ENCODE measurements around the gene AUTS2. TPM values are rescaled to one million over a fixed set of nuclear protein-coding genes. Genes with fewer than 3 reads are reported as not detected.

AUTS2 gene
- total RNA-seq, 1 experiment from 2014 or later: 50.0 TPM

DNA sequence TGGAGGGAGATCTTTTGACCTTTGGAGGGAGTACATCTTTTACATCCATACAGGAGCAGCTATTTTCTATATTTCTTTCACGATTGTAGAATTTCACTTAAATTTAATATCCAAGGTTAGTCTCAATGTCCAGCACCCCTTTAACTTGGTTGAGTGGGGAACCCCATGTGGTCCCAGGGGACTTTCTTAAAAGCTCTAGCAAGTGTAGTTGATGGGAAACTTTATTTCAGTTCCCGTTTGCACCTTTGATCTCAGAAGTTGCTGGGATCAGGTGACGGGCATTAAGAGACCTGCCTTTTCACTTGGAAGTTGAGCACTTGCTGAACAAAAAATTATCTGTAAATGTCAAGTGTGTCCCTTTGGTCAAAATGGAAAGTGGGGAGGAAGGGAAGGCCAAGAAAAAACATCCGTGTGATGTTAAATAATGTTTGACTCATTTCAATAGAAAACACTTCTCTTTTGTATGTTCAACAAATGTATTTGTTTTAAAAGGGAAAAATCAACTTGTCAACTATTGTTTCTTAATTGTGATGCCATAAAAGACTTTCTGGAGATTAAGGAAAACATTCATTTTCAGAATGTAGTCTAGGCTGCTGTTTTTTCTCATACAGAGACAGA is 1163.5 kb downstream of the AUTS2 start:
- CTCF ChIA-PET: no interaction called here
- H3K4me3 Mint-ChIP-seq: no peak overlapping the region
- POLR2A ChIA-PET: no interaction called here
- no peak for TF ChIP-seq ATF1 (CRISPR knock-in tag; IDR thresholded peaks at IDR 0.05)
- TF ChIP-seq, protein P1, sequence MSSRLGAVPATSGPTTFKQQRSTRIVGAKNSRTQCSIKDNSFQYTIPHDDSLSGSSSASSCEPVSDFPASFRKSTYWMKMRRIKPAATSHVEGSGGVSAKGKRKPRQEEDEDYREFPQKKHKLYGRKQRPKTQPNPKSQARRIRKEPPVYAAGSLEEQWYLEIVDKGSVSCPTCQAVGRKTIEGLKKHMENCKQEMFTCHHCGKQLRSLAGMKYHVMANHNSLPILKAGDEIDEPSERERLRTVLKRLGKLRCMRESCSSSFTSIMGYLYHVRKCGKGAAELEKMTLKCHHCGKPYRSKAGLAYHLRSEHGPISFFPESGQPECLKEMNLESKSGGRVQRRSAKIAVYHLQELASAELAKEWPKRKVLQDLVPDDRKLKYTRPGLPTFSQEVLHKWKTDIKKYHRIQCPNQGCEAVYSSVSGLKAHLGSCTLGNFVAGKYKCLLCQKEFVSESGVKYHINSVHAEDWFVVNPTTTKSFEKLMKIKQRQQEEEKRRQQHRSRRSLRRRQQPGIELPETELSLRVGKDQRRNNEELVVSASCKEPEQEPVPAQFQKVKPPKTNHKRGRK (CRISPR knock-in tag; IDR thresholded peaks at IDR 0.05; ENCODE audit: borderline replicate concordance): no peak
- TF ChIP-seq JUN (CRISPR knock-in tag; IDR thresholded peaks at IDR 0.05): no peak
- TF ChIP-seq, protein P2, sequence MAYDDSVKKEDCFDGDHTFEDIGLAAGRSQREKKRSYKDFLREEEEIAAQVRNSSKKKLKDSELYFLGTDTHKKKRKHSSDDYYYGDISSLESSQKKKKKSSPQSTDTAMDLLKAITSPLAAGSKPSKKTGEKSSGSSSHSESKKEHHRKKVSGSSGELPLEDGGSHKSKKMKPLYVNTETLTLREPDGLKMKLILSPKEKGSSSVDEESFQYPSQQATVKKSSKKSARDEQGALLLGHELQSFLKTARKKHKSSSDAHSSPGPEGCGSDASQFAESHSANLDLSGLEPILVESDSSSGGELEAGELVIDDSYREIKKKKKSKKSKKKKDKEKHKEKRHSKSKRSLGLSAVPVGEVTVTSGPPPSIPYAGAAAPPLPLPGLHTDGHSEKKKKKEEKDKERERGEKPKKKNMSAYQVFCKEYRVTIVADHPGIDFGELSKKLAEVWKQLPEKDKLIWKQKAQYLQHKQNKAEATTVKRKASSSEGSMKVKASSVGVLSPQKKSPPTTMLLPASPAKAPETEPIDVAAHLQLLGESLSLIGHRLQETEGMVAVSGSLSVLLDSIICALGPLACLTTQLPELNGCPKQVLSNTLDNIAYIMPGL (CRISPR knock-in tag; IDR thresholded peaks at IDR 0.05): no peak
- TF ChIP-seq SMAD4 (CRISPR knock-in tag; IDR thresholded peaks at IDR 0.05): no peak
- TF ChIP-seq, protein P3, sequence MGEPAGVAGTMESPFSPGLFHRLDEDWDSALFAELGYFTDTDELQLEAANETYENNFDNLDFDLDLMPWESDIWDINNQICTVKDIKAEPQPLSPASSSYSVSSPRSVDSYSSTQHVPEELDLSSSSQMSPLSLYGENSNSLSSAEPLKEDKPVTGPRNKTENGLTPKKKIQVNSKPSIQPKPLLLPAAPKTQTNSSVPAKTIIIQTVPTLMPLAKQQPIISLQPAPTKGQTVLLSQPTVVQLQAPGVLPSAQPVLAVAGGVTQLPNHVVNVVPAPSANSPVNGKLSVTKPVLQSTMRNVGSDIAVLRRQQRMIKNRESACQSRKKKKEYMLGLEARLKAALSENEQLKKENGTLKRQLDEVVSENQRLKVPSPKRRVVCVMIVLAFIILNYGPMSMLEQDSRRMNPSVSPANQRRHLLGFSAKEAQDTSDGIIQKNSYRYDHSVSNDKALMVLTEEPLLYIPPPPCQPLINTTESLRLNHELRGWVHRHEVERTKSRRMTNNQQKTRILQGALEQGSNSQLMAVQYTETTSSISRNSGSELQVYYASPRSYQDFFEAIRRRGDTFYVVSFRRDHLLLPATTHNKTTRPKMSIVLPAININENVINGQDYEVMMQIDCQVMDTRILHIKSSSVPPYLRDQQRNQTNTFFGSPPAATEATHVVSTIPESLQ (CRISPR knock-in tag; IDR thresholded peaks at IDR 0.05): no peak
- TF ChIP-seq CBFB (CRISPR knock-in tag; IDR thresholded peaks at IDR 0.05; ENCODE audit: low read depth): no peak
- no peak for TF ChIP-seq ESRRA (CRISPR knock-in tag; IDR thresholded peaks at IDR 0.05; ENCODE audit: borderline replicate concordance)
- TF ChIP-seq, protein P4, sequence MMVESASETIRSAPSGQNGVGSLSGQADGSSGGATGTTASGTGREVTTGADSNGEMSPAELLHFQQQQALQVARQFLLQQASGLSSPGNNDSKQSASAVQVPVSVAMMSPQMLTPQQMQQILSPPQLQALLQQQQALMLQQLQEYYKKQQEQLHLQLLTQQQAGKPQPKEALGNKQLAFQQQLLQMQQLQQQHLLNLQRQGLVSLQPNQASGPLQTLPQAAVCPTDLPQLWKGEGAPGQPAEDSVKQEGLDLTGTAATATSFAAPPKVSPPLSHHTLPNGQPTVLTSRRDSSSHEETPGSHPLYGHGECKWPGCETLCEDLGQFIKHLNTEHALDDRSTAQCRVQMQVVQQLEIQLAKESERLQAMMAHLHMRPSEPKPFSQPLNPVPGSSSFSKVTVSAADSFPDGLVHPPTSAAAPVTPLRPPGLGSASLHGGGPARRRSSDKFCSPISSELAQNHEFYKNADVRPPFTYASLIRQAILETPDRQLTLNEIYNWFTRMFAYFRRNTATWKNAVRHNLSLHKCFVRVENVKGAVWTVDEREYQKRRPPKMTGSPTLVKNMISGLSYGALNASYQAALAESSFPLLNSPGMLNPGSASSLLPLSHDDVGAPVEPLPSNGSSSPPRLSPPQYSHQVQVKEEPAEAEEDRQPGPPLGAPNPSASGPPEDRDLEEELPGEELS (CRISPR knock-in tag; IDR thresholded peaks at IDR 0.05): no peak
- TF ChIP-seq ZNF232 (CRISPR knock-in tag; IDR thresholded peaks at IDR 0.05): no peak
- TF ChIP-seq TCF7 (CRISPR knock-in tag; IDR thresholded peaks at IDR 0.05; ENCODE audit: low read depth): no peak
- no peak for TF ChIP-seq NR1H2 (CRISPR knock-in tag; IDR thresholded peaks at IDR 0.05)
- TF ChIP-seq, protein P5, sequence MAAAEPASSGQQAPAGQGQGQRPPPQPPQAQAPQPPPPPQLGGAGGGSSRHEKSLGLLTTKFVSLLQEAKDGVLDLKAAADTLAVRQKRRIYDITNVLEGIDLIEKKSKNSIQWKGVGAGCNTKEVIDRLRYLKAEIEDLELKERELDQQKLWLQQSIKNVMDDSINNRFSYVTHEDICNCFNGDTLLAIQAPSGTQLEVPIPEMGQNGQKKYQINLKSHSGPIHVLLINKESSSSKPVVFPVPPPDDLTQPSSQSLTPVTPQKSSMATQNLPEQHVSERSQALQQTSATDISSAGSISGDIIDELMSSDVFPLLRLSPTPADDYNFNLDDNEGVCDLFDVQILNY (CRISPR knock-in tag; IDR thresholded peaks at IDR 0.05): no peak
- TF ChIP-seq, protein P6, sequence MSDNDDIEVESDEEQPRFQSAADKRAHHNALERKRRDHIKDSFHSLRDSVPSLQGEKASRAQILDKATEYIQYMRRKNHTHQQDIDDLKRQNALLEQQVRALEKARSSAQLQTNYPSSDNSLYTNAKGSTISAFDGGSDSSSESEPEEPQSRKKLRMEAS (CRISPR knock-in tag; IDR thresholded peaks at IDR 0.05): no peak
- TF ChIP-seq, protein P7, sequence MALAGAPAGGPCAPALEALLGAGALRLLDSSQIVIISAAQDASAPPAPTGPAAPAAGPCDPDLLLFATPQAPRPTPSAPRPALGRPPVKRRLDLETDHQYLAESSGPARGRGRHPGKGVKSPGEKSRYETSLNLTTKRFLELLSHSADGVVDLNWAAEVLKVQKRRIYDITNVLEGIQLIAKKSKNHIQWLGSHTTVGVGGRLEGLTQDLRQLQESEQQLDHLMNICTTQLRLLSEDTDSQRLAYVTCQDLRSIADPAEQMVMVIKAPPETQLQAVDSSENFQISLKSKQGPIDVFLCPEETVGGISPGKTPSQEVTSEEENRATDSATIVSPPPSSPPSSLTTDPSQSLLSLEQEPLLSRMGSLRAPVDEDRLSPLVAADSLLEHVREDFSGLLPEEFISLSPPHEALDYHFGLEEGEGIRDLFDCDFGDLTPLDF (CRISPR knock-in tag; IDR thresholded peaks at IDR 0.05): no peak
- TF ChIP-seq PRRX2 (CRISPR knock-in tag; IDR thresholded peaks at IDR 0.05): no peak
- TF ChIP-seq, protein P8, sequence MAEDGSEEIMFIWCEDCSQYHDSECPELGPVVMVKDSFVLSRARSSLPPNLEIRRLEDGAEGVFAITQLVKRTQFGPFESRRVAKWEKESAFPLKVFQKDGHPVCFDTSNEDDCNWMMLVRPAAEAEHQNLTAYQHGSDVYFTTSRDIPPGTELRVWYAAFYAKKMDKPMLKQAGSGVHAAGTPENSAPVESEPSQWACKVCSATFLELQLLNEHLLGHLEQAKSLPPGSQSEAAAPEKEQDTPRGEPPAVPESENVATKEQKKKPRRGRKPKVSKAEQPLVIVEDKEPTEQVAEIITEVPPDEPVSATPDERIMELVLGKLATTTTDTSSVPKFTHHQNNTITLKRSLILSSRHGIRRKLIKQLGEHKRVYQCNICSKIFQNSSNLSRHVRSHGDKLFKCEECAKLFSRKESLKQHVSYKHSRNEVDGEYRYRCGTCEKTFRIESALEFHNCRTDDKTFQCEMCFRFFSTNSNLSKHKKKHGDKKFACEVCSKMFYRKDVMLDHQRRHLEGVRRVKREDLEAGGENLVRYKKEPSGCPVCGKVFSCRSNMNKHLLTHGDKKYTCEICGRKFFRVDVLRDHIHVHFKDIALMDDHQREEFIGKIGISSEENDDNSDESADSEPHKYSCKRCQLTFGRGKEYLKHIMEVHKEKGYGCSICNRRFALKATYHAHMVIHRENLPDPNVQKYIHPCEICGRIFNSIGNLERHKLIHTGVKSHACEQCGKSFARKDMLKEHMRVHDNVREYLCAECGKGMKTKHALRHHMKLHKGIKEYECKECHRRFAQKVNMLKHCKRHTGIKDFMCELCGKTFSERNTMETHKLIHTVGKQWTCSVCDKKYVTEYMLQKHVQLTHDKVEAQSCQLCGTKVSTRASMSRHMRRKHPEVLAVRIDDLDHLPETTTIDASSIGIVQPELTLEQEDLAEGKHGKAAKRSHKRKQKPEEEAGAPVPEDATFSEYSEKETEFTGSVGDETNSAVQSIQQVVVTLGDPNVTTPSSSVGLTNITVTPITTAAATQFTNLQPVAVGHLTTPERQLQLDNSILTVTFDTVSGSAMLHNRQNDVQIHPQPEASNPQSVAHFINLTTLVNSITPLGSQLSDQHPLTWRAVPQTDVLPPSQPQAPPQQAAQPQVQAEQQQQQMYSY (CRISPR knock-in tag; IDR thresholded peaks at IDR 0.05): no peak
- TF ChIP-seq, protein P9, sequence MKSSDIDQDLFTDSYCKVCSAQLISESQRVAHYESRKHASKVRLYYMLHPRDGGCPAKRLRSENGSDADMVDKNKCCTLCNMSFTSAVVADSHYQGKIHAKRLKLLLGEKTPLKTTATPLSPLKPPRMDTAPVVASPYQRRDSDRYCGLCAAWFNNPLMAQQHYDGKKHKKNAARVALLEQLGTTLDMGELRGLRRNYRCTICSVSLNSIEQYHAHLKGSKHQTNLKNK (CRISPR knock-in tag; IDR thresholded peaks at IDR 0.05): no peak
- no peak for TF ChIP-seq MYBL2 (CRISPR knock-in tag; IDR thresholded peaks at IDR 0.05)
- peaks cover 48% of the 10 kb centered on the region for H3K4me1 Mint-ChIP-seq
- no peaks in the 10 kb centered on the region for H3K9me3 Mint-ChIP-seq
- no peak overlapping the region for H3K27ac Mint-ChIP-seq
- DNase-seq (ENCODE audit: low spot score) (no peak), ATAC-seq (no peak)
- H3K27me3 Mint-ChIP-seq (ENCODE audit: low read depth): no peaks in the 10 kb centered on the region
- H3K36me3 Mint-ChIP-seq: peaks cover 11% of the 10 kb centered on the region; the same call in 1 of the 2 replicates
